GM18499 (cell line): Measurements from ENCODE around the gene EMC8.

Experiments
- ATAC-seq: cut with Tn5 transposase; IDR thresholded peaks from one replicate; pipeline ENCODE4 v1.9.1; 2021; ENCODE audit warnings: moderate number of reproducible peaks; ENCODE audit not compliant: insufficient read depth, unreplicated experiment

EMC8 gene

GRCh38 chr16:85793662-85794298, 5.6 kb downstream of the EMC8 start:
- ATAC-seq, result no peak

GRCh38 chr16:85789773-85790172, 9.6 kb downstream of the EMC8 start:
- no peak for ATAC-seq

- ATAC-seq, result no peak
Observed at GRCh38 chr16:85788819-85789218, 10.5 kb downstream of the EMC8 start.

GRCh38 chr16:85785927-85786326, 13.4 kb downstream of the EMC8 start:
- no peak for ATAC-seq

GRCh38 chr16:85784813-85785212, 14.5 kb downstream of the EMC8 start:
- ATAC-seq, result no peak

- no peak for ATAC-seq
Observed at GRCh38 chr16:85783441-85783840, 15.9 kb downstream of the EMC8 start.

GRCh38 chr16:85782451-85782850, 16.9 kb downstream of the EMC8 start:
- ATAC-seq, result no peak

GRCh38 chr16:85781695-85782370, 17.5 kb downstream of the EMC8 start:
- no peak for ATAC-seq

- ATAC-seq, result no peak
Observed at GRCh38 chr16:85781156-85781555, 18.2 kb downstream of the EMC8 start.

GRCh38 chr16:85780281-85780680, 19.1 kb downstream of the EMC8 start:
- ATAC-seq, result no peak

GRCh38 chr16:85778873-85779272, 20.5 kb downstream of the EMC8 start:
- no peak for ATAC-seq

- ATAC-seq, result no peak
Observed at GRCh38 chr16:85777583-85778310, 21.6 kb downstream of the EMC8 start.

- ATAC-seq, result no peak
Observed at GRCh38 chr16:85774811-85775210, 24.5 kb downstream of the EMC8 start.

GRCh38 chr16:85774136-85774535, 25.2 kb downstream of the EMC8 start:
- ATAC-seq, result no peak

- no peak for ATAC-seq
Observed at GRCh38 chr16:85773044-85773443, 26.3 kb downstream of the EMC8 start.

GRCh38 chr16:85770741-85771140, 28.6 kb downstream of the EMC8 start:
- ATAC-seq, result no peak

GRCh38 chr16:85768199-85768598, 31.1 kb downstream of the EMC8 start:
- no peak for ATAC-seq

GRCh38 chr16:85767531-85767930, 31.8 kb downstream of the EMC8 start:
- no peak for ATAC-seq

GRCh38 chr16:85765767-85766166, 33.6 kb downstream of the EMC8 start:
- ATAC-seq, result no peak

- ATAC-seq, result no peak
Observed at GRCh38 chr16:85765211-85765610, 34.1 kb downstream of the EMC8 start.

GRCh38 chr16:85763616-85764015, 35.7 kb downstream of the EMC8 start:
- no peak for ATAC-seq

GRCh38 chr16:85762970-85763369, 36.4 kb downstream of the EMC8 start:
- ATAC-seq, result no peak
